ENCODE measurements around the gene SLC22A23.

Gene SLC22A23

GRCh38 chr6:3240595-3240994 lies 216.3 kb downstream of the SLC22A23 start:
- DNase-seq (ENCODE audit: low read depth): no peak

- DNase-seq (ENCODE audit: low read depth): no peak
Measured at GRCh38 chr6:3239110-3239830, 217.6 kb downstream of the SLC22A23 start.

GRCh38 chr6:3237761-3238662 lies 218.8 kb downstream of the SLC22A23 start:
- DNase-seq (ENCODE audit: low read depth): no peak

- no peak for DNase-seq (ENCODE audit: low read depth)
Measured at GRCh38 chr6:3236005-3236404, 220.8 kb downstream of the SLC22A23 start.

- no peak for DNase-seq (ENCODE audit: low read depth)
Measured at GRCh38 chr6:3235486-3235885, 221.4 kb downstream of the SLC22A23 start.

GRCh38 chr6:3233904-3234303 lies 222.9 kb downstream of the SLC22A23 start:
- no peak for DNase-seq (ENCODE audit: low read depth)

DNA sequence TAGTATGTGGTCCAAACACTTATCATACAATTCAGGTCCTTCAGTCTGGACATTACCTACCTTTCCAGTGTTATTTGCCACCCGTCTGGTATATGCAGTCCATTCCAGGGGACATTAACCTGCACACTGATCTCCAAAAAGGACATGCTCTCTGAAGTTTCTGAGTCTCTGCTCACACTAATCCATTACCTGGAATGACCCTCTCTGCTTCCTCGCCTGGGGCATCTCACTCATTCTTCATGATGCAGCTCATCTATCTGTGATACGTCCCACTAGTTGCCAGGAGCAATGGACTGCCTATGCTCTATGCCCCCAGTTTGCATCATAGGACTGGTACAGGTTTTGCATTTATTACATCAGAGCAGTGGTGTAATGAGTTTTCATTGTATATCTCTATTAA lies 223.5 kb downstream of the SLC22A23 start:
- no peak for DNase-seq (ENCODE audit: low read depth)

DNA sequence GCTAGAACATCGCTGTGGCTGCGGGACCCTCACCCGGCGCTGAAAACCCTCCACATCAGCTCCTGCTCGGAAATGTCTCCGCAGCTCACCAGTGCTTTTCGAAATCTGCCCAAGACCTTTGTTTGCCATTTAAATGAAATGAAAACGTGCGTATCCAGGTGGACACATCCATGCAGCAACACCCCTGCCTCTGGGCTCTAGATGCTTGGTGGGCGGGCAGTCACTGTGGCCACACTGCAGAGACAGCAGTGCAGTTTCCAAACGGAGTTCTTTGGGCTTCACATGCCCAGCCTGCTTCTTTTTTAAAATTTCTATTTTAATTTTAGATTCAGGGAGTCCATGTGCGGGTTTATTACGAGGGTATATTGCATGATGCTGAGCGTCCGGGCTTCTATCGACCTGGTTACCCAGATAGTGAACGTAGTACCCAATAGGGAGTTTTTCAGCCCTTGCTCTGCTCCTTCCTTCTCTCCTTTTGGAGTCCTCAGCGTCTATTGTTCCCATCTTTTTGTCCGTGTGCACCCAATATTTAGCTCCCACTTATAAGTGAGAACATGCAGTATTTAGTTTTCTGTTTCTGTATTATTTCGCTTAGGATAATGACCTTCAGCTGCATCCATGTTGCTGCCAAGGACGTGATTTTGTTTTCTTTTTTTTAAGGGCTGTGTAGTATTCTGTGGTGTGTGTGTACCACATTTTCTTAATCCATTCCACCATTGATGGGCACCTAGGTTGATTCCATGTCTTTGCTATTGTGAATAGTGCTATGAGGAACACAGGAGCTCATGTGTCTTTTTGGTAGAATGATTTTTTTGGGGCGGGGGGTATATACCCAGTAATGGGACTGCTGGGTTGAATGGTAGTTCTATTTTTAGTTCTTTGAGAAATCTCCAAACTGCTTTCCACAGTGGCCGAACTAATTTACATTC lies 224.6 kb downstream of the SLC22A23 start:
- no peak for DNase-seq (ENCODE audit: low read depth)

DNA sequence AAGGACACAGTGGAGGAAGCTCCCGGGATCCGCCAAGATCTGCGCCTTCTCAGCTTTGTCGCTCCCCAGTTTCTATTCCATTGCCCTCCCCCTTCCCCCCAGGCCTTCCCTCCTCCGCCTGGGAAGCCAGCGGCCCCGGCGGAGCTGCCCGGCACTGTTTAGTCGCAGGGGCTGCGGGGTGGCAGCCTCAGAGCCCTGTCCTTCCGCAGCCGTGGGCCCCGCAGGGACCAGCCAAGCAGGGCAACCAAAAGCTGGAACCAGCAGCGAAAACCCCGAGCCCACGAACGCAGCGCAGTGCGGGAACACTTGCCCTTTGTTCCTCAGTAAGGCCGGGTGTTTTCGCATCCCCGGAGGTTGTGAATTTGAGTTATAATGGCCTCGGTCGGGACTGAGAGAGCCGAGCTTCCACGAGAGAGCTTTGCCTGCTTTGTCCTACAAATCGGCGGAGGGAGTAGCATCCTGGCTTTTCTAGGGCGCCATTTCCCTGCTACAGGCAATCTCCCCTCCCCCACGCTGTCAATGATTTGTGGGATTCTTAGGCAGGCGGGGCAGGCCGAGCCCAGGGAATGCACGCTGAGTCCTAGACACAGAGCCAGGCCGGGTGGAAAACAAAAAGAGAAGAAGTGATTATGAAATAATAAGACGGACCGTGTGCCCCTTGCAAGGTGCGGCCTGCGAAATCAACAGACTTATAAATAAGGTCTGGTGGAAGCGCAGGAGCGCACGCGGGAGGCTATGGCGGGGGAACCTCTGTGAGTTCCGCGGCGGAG lies 225.4 kb downstream of the SLC22A23 start:
- no peak for DNase-seq (ENCODE audit: low read depth)

- no peak for DNase-seq (ENCODE audit: low read depth)
Measured at GRCh38 chr6:3230900-3231246, 226.0 kb downstream of the SLC22A23 start.

GRCh38 chr6:3230256-3230882 lies 226.5 kb downstream of the SLC22A23 start:
- no peak for DNase-seq (ENCODE audit: low read depth)

- DNase-seq (ENCODE audit: low read depth): no peak
Measured at GRCh38 chr6:3229566-3230178, 227.2 kb downstream of the SLC22A23 start.

- no peak for DNase-seq (ENCODE audit: low read depth)
Measured at GRCh38 chr6:3228771-3229565, 227.9 kb downstream of the SLC22A23 start.

DNA sequence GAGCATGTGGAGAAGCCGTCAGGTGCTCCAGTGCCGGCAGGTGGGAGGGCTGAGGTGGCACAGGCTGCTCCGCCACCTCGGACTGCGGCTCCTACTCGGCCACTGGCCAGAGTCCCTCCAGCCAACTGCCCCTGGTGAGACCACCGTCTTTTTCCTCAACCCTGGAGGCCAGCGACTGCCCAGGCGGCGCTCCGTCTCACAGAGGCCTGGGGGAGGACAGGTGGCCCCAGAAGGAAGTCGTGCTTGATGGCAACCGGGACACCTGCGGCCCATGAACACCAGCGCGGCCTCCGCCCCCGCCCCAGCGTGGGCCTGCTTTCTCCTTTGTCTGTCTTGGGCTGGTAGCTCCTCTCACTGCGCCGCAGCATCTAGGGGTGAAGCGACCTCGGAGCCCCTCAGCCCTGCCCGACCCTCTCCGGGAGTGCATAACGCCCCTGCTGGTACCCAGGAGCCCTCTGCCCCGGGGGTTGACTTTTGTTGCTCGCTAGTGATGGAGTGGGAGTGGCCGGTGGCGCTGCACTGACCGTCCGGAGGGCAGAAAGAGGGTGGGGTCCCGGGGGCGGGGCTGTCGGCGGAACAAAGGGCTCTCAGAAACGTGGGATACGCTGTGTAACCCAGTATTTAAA lies 228.7 kb downstream of the SLC22A23 start:
- no peak for DNase-seq (ENCODE audit: low read depth)

DNA sequence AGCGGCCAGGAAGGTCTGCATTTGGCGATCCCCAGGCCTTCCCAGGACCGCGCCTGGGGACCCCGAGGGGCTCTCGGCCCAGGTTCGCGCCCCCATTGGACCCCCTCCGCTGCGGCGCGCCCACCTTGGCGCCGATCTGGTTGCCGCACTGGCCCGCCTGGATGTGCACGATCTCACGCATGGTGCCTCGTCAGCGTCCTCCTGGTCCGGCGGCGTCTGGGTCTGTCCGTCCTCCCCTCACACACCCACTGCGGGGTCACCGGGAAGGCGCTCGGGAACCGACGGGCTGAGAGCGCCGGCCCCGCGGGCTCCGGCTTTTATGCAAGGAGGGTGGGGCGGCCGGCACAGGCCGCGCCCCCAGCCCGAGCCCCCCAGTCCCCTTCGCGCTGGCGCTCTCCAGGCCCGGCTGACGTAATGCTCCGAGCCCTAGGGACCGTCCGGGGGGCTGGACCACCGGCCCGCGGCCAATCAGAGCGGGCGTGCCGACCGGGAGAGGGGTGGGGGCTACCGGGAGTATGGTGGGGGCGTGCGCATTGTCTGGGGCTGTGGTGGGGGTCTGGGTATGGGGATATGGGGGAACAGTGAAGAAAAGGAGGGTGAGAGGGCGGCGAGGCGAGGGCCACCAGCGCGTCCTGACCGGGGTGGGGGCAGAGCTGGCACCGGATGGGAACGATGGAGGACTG lies 229.3 kb downstream of the SLC22A23 start, which contains the start of gene TUBB2B:
TSS of gene TUBB2B (minus strand) at position 291 of the 683 bp plus-strand sequence. CDS start at position 181, 110 bp downstream.
- no peak for DNase-seq (ENCODE audit: low read depth)

- DNase-seq (ENCODE audit: low read depth): no peak
Measured at GRCh38 chr6:3226481-3227362, 230.1 kb downstream of the SLC22A23 start.

GRCh38 chr6:3226042-3226441 lies 230.8 kb downstream of the SLC22A23 start:
- DNase-seq (ENCODE audit: low read depth): no peak
